ENCODE data around the gene MSLN.

The MSLN gene

GRCh38 chr16:760545-761343, at the start of gene MSLN:
Gene MSLN, plus strand, starts transcription at chr16:760734. Its CDS starts 1,947 bp downstream, at chr16:762681.
- no peak for DNase-seq

- DNase-seq, result no peak
Observed at GRCh38 chr16:711084-711483, 49.5 kb upstream of the MSLN start.

- peak; percentile 84 to 89 for DNase-seq
Observed at GRCh38 chr16:711548-712320, 48.8 kb upstream of the MSLN start.

GRCh38 chr16:712740-713250, 47.7 kb upstream of the MSLN start:
- DNase-seq, result peak; percentile 82 to 83

GRCh38 chr16:714079-714478, 46.5 kb upstream of the MSLN start:
- no peak for DNase-seq

- DNase-seq, result peak; percentile 92 to 95
Observed at GRCh38 chr16:714558-715476, 45.7 kb upstream of the MSLN start, which contains the start of gene METRN. Gene METRN, plus strand, starts transcription at chr16:715118. Its CDS starts 172 bp downstream, at chr16:715290.

- peak; percentile 50 to 68 for DNase-seq
Observed at GRCh38 chr16:715477-716199, 44.9 kb upstream of the MSLN start.

GRCh38 chr16:716200-716568, 44.4 kb upstream of the MSLN start:
- DNase-seq, result no peak

GRCh38 chr16:716768-717325, 43.7 kb upstream of the MSLN start:
- DNase-seq, result no peak

GRCh38 chr16:717450-718245, 42.9 kb upstream of the MSLN start:
- no peak for DNase-seq

GRCh38 chr16:718389-718788, 42.1 kb upstream of the MSLN start:
- no peak for DNase-seq

- no peak for DNase-seq
Observed at GRCh38 chr16:718922-719321, 41.6 kb upstream of the MSLN start.

- DNase-seq, result no peak
Observed at GRCh38 chr16:719815-720446, 40.6 kb upstream of the MSLN start.

- DNase-seq, result peak; percentile 74 to 78
Observed at GRCh38 chr16:720447-720989, 40.0 kb upstream of the MSLN start.

GRCh38 chr16:720990-721764, 39.4 kb upstream of the MSLN start, which contains the start of gene ANTKMT:
Gene ANTKMT, plus strand, starts transcription at chr16:721146. Its CDS starts 129 bp downstream, at chr16:721275.
- peak; percentile 84 to 89 for DNase-seq

- no peak for DNase-seq
Observed at GRCh38 chr16:721765-722540, 38.6 kb upstream of the MSLN start.

- DNase-seq, result no peak
Observed at GRCh38 chr16:722835-723633, 37.5 kb upstream of the MSLN start.

All from activated T-cell treated with anti-CD3 and anti-CD28 coated beads, Interleukin-2, amount 50 U/mL, for 48 hours (primary cell).